Central memory CD8-positive, alpha-beta T cell (primary cell): ENCODE measurements around the gene KRT33B.
"Not testable (repeated sequence)": the region's sequence is repeated elsewhere in the genome, so short reads cannot be mapped to it uniquely, and the experiment has no call there.

Experiments used
- ATAC-seq: fragments of 150-1000 bp; cut with Tn5 transposase; replicated peaks from 2 replicates; pipeline ENCODE4 v1.10.0; 2022; ENCODE audit warnings: mild to moderate bottlenecking, moderate FRiP score, moderate number of reproducible peaks; ENCODE audit not compliant: poor library complexity, severe bottlenecking; ENCODE audit errors: extremely low read depth
- DNase-seq, 2 donors: peaks; one replicate each; pipeline ENCODE4 v3.0.0; 2021; ENCODE audit warnings: low spot score in 2 of 2
- H3K27ac Mint-ChIP-seq: one replicate; pipeline ENCODE4 v1.8.0; 2022; ENCODE audit warnings: low read depth, mild to moderate bottlenecking, moderate library complexity, mixed read lengths
- H3K27me3 Mint-ChIP-seq: one replicate; pipeline ENCODE4 v1.8.0; 2022; ENCODE audit warnings: mixed read lengths
- H3K36me3 Mint-ChIP-seq: one replicate; pipeline ENCODE4 v1.8.0; 2022; ENCODE audit warnings: mild to moderate bottlenecking, moderate library complexity, mixed read lengths; ENCODE audit not compliant: insufficient read depth
- H3K4me1 Mint-ChIP-seq: one replicate; pipeline ENCODE4 v1.8.0; 2022; ENCODE audit warnings: mixed read lengths
- H3K4me3 Mint-ChIP-seq: one replicate; pipeline ENCODE4 v1.8.0; 2022; ENCODE audit warnings: mild to moderate bottlenecking, moderate library complexity, mixed read lengths
- H3K9me3 Mint-ChIP-seq: one replicate; pipeline ENCODE4 v1.8.0; 2022; ENCODE audit warnings: mixed read lengths

The KRT33B gene

DNA sequence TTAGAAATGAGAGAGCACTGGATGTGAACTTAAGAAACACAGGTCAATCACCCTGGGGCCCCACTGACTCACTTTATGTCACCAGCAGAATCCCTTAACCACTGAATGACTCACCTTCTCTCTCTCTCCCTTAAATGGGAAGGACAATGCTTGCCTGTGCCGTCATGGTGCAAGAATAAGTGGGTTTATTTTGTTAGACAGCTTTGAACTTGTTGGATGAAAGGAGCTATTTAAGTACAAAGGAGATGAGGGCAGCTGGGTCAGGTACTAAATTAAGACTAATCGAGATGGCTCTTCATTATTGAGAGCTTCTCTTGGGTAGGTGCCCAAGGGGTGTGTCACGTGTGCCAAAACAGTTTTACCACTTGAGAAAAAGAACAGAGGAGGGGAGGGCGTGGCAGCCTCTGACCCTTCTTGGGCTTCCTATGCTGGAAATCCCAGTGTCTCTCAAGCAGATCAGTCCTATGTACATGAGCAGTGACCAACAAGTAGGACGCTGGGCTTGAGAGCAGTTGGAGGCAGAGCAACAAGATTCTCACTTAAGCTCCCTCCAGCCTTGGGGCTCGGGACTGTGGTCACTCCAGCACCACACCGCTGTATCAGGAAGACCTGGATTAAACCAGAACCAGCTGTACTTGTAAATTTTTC, 34.5 kb upstream of the KRT33B start:
- Mint-ChIP-seq H3K4me3 (no peak overlapping the region), H3K36me3 (no peaks in the 10 kb centered on the region), H3K9me3 (no peaks in the 10 kb centered on the region), H3K4me1 (peaks cover 38% of the 10 kb centered on the region), H3K27me3 (peaks cover 7% of the 10 kb centered on the region), H3K27ac (peak overlapping the region; percentile 8)
- ATAC-seq (peak; percentile 70), DNase-seq (no peak)

DNA sequence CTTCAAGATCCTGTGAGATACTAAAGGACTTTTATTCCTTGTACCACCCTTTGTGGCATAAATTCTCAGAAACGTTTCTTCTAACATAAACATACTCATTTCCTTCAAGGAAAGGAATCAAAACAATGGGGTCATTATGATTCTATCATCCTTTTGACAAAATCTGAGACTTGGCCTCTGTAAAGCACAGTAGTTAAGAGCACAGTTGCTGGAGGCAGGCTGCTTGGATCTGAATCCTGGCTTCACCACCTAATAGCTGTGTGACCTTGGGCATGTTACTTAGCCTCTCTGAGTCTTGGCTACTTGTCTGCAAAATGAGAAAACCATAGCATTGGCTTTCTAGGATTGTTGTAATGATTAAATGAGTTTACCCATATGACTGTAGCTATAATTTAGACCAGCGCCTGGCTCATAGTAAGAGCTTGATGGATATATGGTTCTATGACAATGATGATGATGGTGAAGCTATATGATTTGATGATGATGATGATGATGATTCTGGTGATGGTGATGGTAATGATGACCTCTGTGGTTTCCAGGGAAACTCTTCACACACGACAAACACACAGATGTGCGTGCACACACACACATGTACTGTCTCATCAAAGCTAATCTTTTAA, 33.9 kb upstream of the KRT33B start:
- ATAC-seq (peak; percentile 19), DNase-seq (no peak)
- Mint-ChIP-seq H3K4me3 (no peak overlapping the region), H3K4me1 (peaks cover 34% of the 10 kb centered on the region), H3K27ac (peak overlapping the region; percentile 8), H3K27me3 (peaks cover 4% of the 10 kb centered on the region), H3K36me3 (no peaks in the 10 kb centered on the region), H3K9me3 (no peaks in the 10 kb centered on the region)

- no peak overlapping the region for H3K4me3 Mint-ChIP-seq
Observed at GRCh38 chr17:41402161-41402560, 32.5 kb upstream of the KRT33B start.

DNA sequence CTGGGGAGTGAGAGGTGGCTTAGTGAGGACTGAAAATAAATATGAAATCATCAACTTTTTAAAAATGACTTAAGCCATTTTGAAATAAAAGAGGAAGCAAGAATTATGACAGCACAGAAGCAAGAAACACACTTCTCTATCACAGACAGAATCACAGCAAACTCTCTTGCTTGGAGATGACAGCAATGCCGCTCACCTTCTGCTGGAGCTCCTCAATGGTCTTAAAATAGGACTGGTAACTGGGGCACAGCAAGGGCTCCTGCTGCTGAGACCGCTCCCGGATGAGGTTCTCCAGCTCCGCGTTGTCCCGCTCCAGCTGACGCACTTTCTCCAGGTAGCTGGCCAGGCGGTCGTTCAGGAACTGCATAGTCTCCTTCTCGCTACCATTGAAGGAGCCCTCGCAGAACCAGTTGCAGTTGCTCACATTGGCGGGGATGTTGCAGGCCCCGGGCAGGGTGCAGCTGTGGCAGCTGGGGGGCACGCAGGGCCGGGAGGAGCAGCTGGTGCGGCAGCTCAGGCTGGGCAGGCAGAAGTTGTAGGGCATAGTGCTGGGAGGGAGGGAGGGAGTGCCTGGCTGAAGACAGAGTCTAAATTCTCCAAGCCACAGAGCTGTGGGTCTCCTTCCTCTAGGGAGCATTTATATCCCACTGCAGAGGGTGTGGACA, 27.5 kb upstream of the KRT33B start, which contains the start of gene KRT31:
KRT31 (minus strand) TSS at position 613 of the 665 bp plus-strand sequence; CDS start at position 544, 69 bp downstream.
- Mint-ChIP-seq H3K36me3 (no peaks in the 10 kb centered on the region), H3K4me1 (peaks cover 6% of the 10 kb centered on the region), H3K4me3 (no peak within 1 kb of the TSS), H3K27me3 (peaks cover 27% of the 10 kb centered on the region), H3K9me3 (no peaks in the 10 kb centered on the region), H3K27ac (no peak within 1 kb of the TSS)
- DNase-seq (no peak), ATAC-seq (no peak)

More at GRCh38 chr17:41402161-41402560, 32.5 kb upstream of the KRT33B start:
- Mint-ChIP-seq H3K27me3 (peaks cover 8% of the 10 kb centered on the region), H3K36me3 (no peaks in the 10 kb centered on the region), H3K4me1 (peaks cover 30% of the 10 kb centered on the region), H3K27ac (peak overlapping the region; percentile 27), H3K9me3 (no peaks in the 10 kb centered on the region)
- ATAC-seq: no peak
- no peak for DNase-seq

GRCh38 chr17:41396340-41396739, 26.7 kb upstream of the KRT33B start:
- no peak for DNase-seq
- Mint-ChIP-seq H3K27me3 (peaks cover 34% of the 10 kb centered on the region), H3K27ac (no peak overlapping the region), H3K4me3 (no peak overlapping the region), H3K4me1 (peaks cover 6% of the 10 kb centered on the region), H3K36me3 (no peaks in the 10 kb centered on the region), H3K9me3 (no peaks in the 10 kb centered on the region)
- ATAC-seq: no peak

DNA sequence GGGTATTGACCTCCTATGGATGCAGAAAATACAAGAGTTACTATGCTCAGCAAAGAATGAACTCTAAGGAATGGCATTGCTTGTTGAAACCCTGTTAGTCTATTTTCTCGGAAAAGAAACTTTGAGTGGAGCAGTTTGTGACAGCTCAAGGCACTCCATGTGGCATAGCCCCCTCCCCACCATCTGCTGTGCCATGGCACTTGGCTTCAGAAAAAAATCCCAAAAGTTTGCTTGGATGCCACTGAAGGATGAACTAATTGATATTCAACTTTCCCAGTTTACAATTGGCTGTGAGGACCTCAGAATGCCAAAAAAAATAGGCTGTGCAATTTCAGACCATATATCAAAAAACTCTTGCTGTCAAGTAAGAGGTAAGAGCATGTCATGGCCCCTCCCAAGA, 26.0 kb upstream of the KRT33B start:
- ATAC-seq (no peak), DNase-seq (no peak)
- H3K27me3 Mint-ChIP-seq: peaks cover 40% of the 10 kb centered on the region
- no peaks in the 10 kb centered on the region for H3K36me3 Mint-ChIP-seq
- H3K9me3 Mint-ChIP-seq: no peaks in the 10 kb centered on the region
- peaks cover 6% of the 10 kb centered on the region for H3K4me1 Mint-ChIP-seq
- H3K27ac Mint-ChIP-seq: no peak overlapping the region
- no peak overlapping the region for H3K4me3 Mint-ChIP-seq

- H3K27ac Mint-ChIP-seq, DNase-seq, H3K4me1 Mint-ChIP-seq, ATAC-seq, H3K9me3 Mint-ChIP-seq, H3K36me3 Mint-ChIP-seq, H3K4me3 Mint-ChIP-seq: not testable (repeated sequence)
- peaks cover 45% of the 10 kb centered on the region for H3K27me3 Mint-ChIP-seq
Observed at GRCh38 chr17:41395044-41395443, 25.4 kb upstream of the KRT33B start.

DNA sequence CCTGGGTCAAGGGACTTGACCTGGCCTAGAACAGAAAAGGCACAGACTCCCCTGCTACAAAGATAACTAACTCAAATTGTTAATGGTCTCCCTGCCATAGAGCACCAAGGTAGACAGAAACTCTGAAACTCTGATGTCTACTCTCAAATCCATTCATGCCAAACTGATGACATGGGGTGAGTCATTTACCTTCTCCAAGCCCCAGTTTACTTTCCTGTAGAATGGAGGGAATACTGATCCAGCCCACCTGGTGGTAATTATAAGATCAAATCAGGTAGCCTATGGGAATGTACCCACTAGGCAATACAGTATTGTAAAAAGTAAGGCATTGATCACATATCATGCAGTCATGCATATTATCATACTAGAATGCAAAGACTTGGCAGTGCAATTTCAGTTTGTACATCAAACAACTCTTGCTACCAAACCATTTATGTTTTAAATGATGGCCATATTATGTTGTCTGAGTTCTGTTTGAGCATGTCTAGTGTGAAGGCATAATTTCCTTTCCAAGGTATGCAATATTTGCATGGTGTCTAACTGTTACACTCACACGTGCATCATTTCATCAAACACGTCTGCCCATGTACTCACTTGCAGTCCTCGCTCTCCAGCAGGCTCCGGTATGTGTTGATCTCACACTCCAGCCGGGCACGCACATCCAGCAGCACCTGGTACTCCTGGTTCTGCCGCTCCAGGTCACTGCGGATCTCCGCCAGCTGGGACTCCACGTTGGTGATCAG, 24.8 kb upstream of the KRT33B start:
- peaks cover 4% of the 10 kb centered on the region for H3K4me1 Mint-ChIP-seq
- ATAC-seq (no peak), DNase-seq (no peak)
- no peaks in the 10 kb centered on the region for H3K9me3 Mint-ChIP-seq
- peaks cover 52% of the 10 kb centered on the region for H3K27me3 Mint-ChIP-seq
- no peaks in the 10 kb centered on the region for H3K36me3 Mint-ChIP-seq
- H3K4me3 Mint-ChIP-seq: no peak overlapping the region
- no peak overlapping the region for H3K27ac Mint-ChIP-seq

- Mint-ChIP-seq H3K36me3 (no peaks in the 10 kb centered on the region), H3K4me3 (no peak overlapping the region), H3K27me3 (peaks cover 58% of the 10 kb centered on the region), H3K4me1 (no peaks in the 10 kb centered on the region), H3K27ac (no peak overlapping the region), H3K9me3 (no peaks in the 10 kb centered on the region)
- no peak for ATAC-seq
- no peak for DNase-seq
Observed at GRCh38 chr17:41393826-41394225, 24.2 kb upstream of the KRT33B start.

DNA sequence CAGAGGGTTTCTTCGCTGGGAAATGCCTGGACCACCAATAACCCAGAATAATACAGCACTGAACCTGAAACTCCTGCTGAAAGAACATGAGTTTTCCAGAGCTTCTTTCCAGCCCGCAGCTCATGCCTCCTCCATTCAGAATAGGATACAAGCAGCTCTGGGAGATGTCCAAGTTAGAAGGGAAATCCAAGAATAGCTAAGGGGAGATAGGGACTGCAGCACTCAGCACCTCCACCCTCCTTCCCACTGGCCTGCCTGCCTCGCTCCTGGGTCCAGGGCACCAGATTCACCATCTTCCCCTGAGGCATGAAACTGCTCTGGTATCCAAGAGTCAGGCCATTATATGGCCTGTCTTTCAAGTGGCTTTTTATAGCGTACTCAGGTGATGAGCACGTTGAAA, 23.7 kb upstream of the KRT33B start:
- no peaks in the 10 kb centered on the region for H3K9me3 Mint-ChIP-seq

GRCh38 chr17:41392278-41392677, 22.7 kb upstream of the KRT33B start:
- Mint-ChIP-seq H3K27ac (no peak overlapping the region), H3K4me1 (no peaks in the 10 kb centered on the region), H3K27me3 (peaks cover 57% of the 10 kb centered on the region), H3K36me3 (no peaks in the 10 kb centered on the region), H3K9me3 (peaks cover 4% of the 10 kb centered on the region), H3K4me3 (no peak overlapping the region)
- DNase-seq (no peak), ATAC-seq (no peak)

More for the DNA sequence above, 23.7 kb upstream of the KRT33B start:
- no peak for ATAC-seq
- H3K4me1 Mint-ChIP-seq: no peaks in the 10 kb centered on the region
- no peak overlapping the region for H3K4me3 Mint-ChIP-seq
- no peak for DNase-seq
- H3K36me3 Mint-ChIP-seq: no peaks in the 10 kb centered on the region
- no peak overlapping the region for H3K27ac Mint-ChIP-seq
- peaks cover 63% of the 10 kb centered on the region for H3K27me3 Mint-ChIP-seq

DNA sequence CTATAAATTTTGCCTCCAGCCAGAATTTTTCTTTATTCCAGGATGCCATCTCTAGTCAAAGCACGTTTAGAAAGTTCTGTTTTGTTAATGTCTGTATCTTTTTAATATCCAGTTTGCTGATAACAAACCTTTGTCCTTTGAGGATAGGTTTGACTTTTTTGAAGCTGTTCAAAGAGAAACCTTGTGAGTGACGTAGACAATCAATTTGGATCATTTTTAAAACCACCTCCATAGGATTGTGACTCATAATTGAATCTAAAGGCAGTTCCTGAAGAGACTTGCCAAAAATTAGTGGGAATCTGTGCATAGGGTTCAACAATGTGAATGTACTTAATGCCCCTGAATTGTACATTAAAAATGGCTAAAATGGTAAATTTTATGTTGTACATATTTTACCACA, 21.9 kb upstream of the KRT33B start:
- Mint-ChIP-seq H3K9me3 (peaks cover 9% of the 10 kb centered on the region), H3K27me3 (peaks cover 62% of the 10 kb centered on the region), H3K36me3 (no peaks in the 10 kb centered on the region), H3K4me3 (no peak overlapping the region), H3K4me1 (no peaks in the 10 kb centered on the region), H3K27ac (no peak overlapping the region)
- DNase-seq (no peak), ATAC-seq (no peak)
